Activated T-helper 2 cell treated with anti-CD3 and anti-CD28 coated beads, Interferon-gamma antibody, Interleukin-2, Interleukin-4, amounts not matched to agents 10 μg/mL and 5 μg/mL and 100 μg/mL, durations not matched to agents 14 hours and 24 hours and 36 hours (primary cell): ENCODE measurements around the gene CD163L1. TPM values are rescaled to one million over a fixed set of nuclear protein-coding genes. Genes with fewer than 3 reads are reported as not detected.
"Not testable (repeated sequence)": the region's sequence is repeated elsewhere in the genome, so short reads cannot be mapped to it uniquely, and the experiment has no call there.

Experiments used
- DNase-seq: peaks from one replicate; pipeline ENCODE4 v3.0.0; 2021; ENCODE audit warnings: low spot score
- H3K27ac Mint-ChIP-seq: one replicate; pipeline ENCODE4 v1.8.0; 2021; ENCODE audit warnings: mixed read lengths
- H3K27me3 Mint-ChIP-seq: one replicate; pipeline ENCODE4 v1.8.0; 2021; ENCODE audit warnings: low read depth, mixed read lengths
- H3K36me3 Mint-ChIP-seq: one replicate; pipeline ENCODE4 v1.8.0; 2021; ENCODE audit warnings: low read depth, mixed read lengths
- H3K4me1 Mint-ChIP-seq: one replicate; pipeline ENCODE4 v1.8.0; 2021; ENCODE audit warnings: low read depth, mixed read lengths
- H3K4me3 Mint-ChIP-seq: one replicate; pipeline ENCODE4 v1.8.0; 2021; ENCODE audit warnings: low read depth, mild to moderate bottlenecking, moderate library complexity, mixed read lengths
- H3K9me3 Mint-ChIP-seq: one replicate; pipeline ENCODE4 v1.8.0; 2021; ENCODE audit warnings: mixed read lengths
- intact Hi-C: fragments of 100-400 bp; cut with micrococcal nuclease; formaldehyde crosslinking; loops from one replicate; pipeline ENCODE4 v1.15.1; 2023
- total RNA-seq: library from RNA; stranded (reverse); gene quantifications from 2 replicates; pipeline ENCODE4 v1.2.3, GENCODE V29; 2022

CD163L1 gene
- total RNA-seq, 1 donor from 2014 or later: not detected

DNA sequence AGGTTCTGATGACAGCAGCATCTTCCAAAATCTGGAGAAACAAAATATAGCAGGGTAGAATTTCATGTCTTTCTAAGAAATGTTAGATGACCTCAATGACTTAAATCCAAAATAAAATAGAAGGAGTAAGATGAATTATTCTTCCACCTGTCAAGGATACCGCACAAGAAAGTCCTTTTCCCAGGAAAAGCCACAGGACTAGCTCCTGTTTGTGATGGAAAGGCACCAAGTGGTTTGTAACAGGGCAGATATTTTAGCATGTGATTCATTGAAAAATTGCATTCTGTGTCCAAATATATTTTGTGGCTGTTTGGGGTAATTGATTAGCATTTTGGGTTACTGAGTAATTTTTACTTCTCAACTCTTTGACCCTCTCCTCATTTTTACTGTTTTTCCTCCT is 2.7 kb downstream of the CD163L1 start:
- H3K4me1 Mint-ChIP-seq: peaks cover 3% of the 10 kb centered on the region
- H3K27ac Mint-ChIP-seq: no peak overlapping the region
- intact Hi-C loops: no loop called here
- DNase-seq: no peak
- H3K4me3 Mint-ChIP-seq: no peak overlapping the region
- H3K9me3 Mint-ChIP-seq: no peaks in the 10 kb centered on the region
- H3K36me3 Mint-ChIP-seq: no peaks in the 10 kb centered on the region
- H3K27me3 Mint-ChIP-seq: peaks cover 47% of the 10 kb centered on the region

- H3K27ac Mint-ChIP-seq: no peak overlapping the region
- peak; percentile 17 for DNase-seq
- no peaks in the 10 kb centered on the region for H3K36me3 Mint-ChIP-seq
- intact Hi-C loops: no loop called here
- peaks cover 3% of the 10 kb centered on the region for H3K4me1 Mint-ChIP-seq
- H3K4me3 Mint-ChIP-seq: peak overlapping the region; percentile 74
- H3K27me3 Mint-ChIP-seq: peaks cover 40% of the 10 kb centered on the region
- H3K9me3 Mint-ChIP-seq: no peaks in the 10 kb centered on the region
Observed at GRCh38 chr12:7439579-7440505, 4.1 kb downstream of the CD163L1 start.

- H3K27me3 Mint-ChIP-seq: peaks cover 32% of the 10 kb centered on the region
- H3K9me3 Mint-ChIP-seq, H3K4me3 Mint-ChIP-seq, DNase-seq, H3K27ac Mint-ChIP-seq, H3K36me3 Mint-ChIP-seq, intact Hi-C loops, H3K4me1 Mint-ChIP-seq: not testable (repeated sequence)
Observed at GRCh38 chr12:7438291-7438995, 5.5 kb downstream of the CD163L1 start.

- peaks cover 30% of the 10 kb centered on the region for H3K27me3 Mint-ChIP-seq
- intact Hi-C loops, H3K4me1 Mint-ChIP-seq, DNase-seq, H3K27ac Mint-ChIP-seq, H3K36me3 Mint-ChIP-seq, H3K9me3 Mint-ChIP-seq, H3K4me3 Mint-ChIP-seq: not testable (repeated sequence)
Observed at GRCh38 chr12:7437494-7437893, 6.5 kb downstream of the CD163L1 start.

DNA sequence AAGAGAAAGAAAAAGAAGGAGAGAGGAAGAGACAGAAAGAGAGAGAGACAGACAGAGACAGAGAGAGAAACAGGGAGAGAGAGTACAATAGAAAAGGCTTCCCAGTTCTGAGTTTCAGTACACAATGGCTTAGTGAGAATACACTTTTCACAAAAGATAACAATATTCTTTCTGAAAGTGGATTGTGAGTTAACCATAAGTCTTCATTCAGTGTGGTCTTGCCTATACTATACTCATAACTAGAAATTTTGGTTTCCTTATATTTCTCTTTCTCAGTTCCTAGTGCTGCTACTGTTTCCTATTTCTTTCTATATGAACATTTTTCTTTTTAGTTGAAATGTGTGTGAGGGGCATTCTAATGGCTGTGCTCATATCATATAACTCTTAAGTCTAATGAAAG is 9.3 kb downstream of the CD163L1 start:
- DNase-seq: no peak
- H3K4me3 Mint-ChIP-seq: no peak overlapping the region
- peaks cover under 1% of the 10 kb centered on the region for H3K4me1 Mint-ChIP-seq
- no peaks in the 10 kb centered on the region for H3K36me3 Mint-ChIP-seq
- H3K9me3 Mint-ChIP-seq: no peaks in the 10 kb centered on the region
- H3K27me3 Mint-ChIP-seq: peaks cover 22% of the 10 kb centered on the region
- intact Hi-C loops: no loop called here
- no peak overlapping the region for H3K27ac Mint-ChIP-seq

- Mint-ChIP-seq H3K27ac (no peak overlapping the region), H3K9me3 (no peaks in the 10 kb centered on the region), H3K36me3 (no peaks in the 10 kb centered on the region), H3K4me1 (no peaks in the 10 kb centered on the region), H3K27me3 (peaks cover 18% of the 10 kb centered on the region), H3K4me3 (no peak overlapping the region)
- intact Hi-C loops: no loop called here
- no peak for DNase-seq
Observed at GRCh38 chr12:7433276-7433822, 10.6 kb downstream of the CD163L1 start.

DNA sequence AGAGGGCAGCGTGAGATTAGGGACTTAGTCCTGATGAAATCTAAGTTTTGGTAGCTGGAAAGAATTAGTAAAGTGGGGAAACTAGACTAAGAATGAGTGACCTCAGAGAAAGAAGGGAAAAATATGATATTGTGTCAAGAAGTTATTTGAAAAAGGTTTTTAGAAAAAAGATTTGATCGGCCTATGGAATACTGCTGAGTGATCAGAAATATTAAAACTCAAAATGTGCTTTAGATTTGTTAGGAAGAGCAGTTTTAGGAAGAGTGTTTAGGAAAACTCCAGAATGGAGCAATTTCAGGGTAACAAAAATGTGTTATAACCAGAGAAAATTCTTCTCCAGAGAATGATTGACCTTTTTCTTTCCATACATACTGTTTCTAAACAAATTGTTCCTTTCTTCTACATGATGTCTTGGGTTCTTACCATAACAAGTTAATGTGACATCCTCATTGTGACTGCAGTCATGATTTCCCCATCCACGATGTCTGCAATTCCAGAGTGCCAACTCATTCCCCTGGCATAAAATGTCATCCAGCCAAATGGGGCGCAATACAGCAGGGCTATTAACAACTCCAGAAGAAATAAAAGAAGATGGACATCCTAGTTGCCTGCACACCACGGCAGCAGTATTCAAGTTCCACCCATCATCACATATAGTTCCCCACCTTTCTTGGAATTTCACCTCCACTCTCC is 11.8 kb downstream of the CD163L1 start:
- Mint-ChIP-seq H3K36me3 (no peaks in the 10 kb centered on the region), H3K9me3 (no peaks in the 10 kb centered on the region), H3K4me1 (no peaks in the 10 kb centered on the region), H3K27ac (no peak overlapping the region), H3K4me3 (no peak overlapping the region), H3K27me3 (peaks cover 13% of the 10 kb centered on the region)
- intact Hi-C loops: no loop called here
- DNase-seq: no peak

GRCh38 chr12:7411343-7411742 is 32.6 kb downstream of the CD163L1 start:
- no peak overlapping the region for H3K4me3 Mint-ChIP-seq
- H3K4me1 Mint-ChIP-seq: no peaks in the 10 kb centered on the region
- H3K27ac Mint-ChIP-seq: no peak overlapping the region
- peaks cover 3% of the 10 kb centered on the region for H3K27me3 Mint-ChIP-seq
- no peak for DNase-seq
- no peaks in the 10 kb centered on the region for H3K9me3 Mint-ChIP-seq
- intact Hi-C loops: no loop called here
- H3K36me3 Mint-ChIP-seq: no peaks in the 10 kb centered on the region

DNA sequence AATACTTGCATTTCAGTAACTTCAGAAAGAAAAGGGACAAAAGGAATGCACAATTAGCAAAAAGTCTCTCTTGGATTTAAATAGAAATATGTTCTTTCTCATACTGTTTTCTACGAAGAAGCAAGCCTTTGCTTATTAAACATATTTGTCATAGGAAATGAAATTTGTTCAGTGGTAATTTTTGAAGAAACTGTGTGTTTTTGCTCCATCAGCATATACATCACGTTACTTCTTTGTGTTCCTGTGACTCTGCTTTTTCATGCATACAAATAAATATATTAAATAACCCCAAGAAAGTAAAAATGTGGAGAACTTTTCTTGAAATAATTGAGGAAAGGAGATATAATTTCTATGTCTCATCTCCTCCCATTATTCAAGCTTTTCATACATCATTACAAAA is 39.7 kb downstream of the CD163L1 start:
- Mint-ChIP-seq H3K4me1 (no peaks in the 10 kb centered on the region), H3K27ac (no peak overlapping the region)

GRCh38 chr12:7403466-7403865 is 40.5 kb downstream of the CD163L1 start:
- DNase-seq: no peak
- Mint-ChIP-seq H3K4me1 (no peaks in the 10 kb centered on the region), H3K9me3 (no peaks in the 10 kb centered on the region), H3K4me3 (no peak overlapping the region), H3K27me3 (peaks cover 6% of the 10 kb centered on the region), H3K36me3 (no peaks in the 10 kb centered on the region), H3K27ac (no peak overlapping the region)
- intact Hi-C loops: no loop called here

More for the DNA sequence above, 39.7 kb downstream of the CD163L1 start:
- Mint-ChIP-seq H3K36me3 (no peaks in the 10 kb centered on the region), H3K27me3 (peaks cover 6% of the 10 kb centered on the region), H3K4me3 (no peak overlapping the region), H3K9me3 (no peaks in the 10 kb centered on the region)
- DNase-seq: no peak
- intact Hi-C loops: no loop called here

DNA sequence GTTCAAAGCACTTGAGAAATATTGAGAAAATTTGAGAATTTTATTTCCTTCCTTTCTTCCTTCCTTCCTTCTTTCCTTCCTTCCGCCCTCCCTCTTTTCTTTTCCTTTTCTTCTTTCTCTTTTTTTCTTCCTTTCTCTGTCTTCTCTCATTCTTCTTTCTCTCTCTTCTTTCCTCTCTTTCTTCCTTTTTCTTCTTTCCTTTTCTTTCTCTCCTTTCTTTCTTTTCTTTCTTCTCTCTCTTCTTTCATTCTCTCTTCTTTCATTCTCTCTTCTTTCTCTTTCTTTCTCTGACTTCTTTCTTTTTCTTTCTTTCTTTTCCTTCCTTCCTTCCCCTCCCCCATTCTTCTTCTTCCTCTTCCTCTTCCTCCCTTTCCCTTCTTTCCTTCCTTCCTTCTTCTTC is 44.9 kb downstream of the CD163L1 start:
- peaks cover 6% of the 10 kb centered on the region for H3K27me3 Mint-ChIP-seq
- intact Hi-C loops: no loop called here
- no peaks in the 10 kb centered on the region for H3K9me3 Mint-ChIP-seq
- no peak for DNase-seq
- no peak overlapping the region for H3K27ac Mint-ChIP-seq
- no peaks in the 10 kb centered on the region for H3K4me1 Mint-ChIP-seq
- no peaks in the 10 kb centered on the region for H3K36me3 Mint-ChIP-seq
- H3K4me3 Mint-ChIP-seq: no peak overlapping the region

GRCh38 chr12:7396418-7396817 is 47.5 kb downstream of the CD163L1 start:
- intact Hi-C loops: no loop called here
- Mint-ChIP-seq H3K4me1 (no peaks in the 10 kb centered on the region), H3K27me3 (peaks cover 4% of the 10 kb centered on the region), H3K36me3 (no peaks in the 10 kb centered on the region), H3K4me3 (no peak overlapping the region), H3K27ac (no peak overlapping the region), H3K9me3 (no peaks in the 10 kb centered on the region)
- no peak for DNase-seq
